GM11168 (cell line): ENCODE data around the gene NPSR1.
"Not testable (repeated sequence)": the region's sequence is repeated elsewhere in the genome, so short reads cannot be mapped to it uniquely, and the experiment has no call there.

Experiments used
- in situ Hi-C: fragments of 300-500 bp; cut with MboI; formaldehyde crosslinking; loops from one replicate; pipeline ENCODE4 v1.12.0; 2022; ENCODE audit warnings: low sequenced_read_pairs; ENCODE audit not compliant: unreplicated experiment

NPSR1 gene

DNA sequence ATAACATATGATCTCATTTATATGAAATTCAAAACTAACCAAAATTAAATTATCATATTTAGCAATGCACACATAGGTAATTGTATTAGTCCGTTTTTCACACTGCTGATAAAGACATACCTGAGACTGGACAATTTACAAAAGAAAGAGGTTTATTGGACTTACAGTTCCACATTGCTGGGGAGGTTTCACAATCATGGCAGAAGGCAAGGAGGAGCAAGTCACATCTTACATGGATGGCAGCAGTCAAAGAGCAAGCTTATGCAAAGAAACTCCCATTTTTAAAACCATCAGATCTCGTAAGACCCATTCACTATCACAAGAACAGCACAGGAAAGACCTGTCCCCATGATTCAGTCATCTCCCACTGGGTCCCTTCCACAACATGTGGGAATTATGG lies 200.4 kb downstream of the NPSR1 start:
- in situ Hi-C loops = not testable (repeated sequence)

DNA sequence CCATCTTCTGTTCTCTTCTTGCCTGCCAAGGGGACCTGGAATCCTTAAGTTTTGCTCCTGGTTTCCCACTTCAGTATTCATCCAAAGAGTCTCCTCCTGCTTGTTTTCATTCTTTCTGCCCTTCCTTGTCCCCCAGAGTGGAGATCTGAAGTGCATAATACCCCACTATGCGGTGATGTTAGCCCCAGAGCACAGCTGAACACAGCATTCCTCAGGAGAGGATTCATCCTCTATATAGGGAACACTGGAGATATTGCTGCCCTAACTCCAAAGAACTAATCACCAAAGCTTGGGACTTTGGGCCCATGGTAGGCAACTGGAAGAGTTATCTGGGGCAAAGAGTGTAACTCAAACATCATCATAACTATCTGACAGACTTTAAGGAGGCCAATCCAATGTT lies 201.3 kb downstream of the NPSR1 start:
- in situ Hi-C loops = not testable (repeated sequence)

DNA sequence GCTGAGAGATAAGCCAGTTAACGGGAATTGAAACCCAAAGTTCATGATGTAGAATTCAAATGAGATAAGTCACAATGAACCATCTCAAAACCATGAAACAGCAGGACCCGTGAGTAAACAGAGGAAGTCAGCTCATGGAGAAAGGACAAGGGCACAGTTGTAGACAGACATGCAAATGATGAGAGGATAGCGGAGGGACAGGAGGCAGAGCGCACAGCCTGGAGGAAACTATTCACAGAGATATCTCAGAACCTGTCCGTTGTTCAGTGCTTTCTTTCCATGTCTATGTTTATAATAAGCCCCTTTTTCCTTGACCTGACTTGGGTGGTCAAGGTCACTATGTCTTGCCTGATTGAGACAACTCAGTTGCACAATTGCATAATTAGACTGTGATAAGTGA lies 208.2 kb downstream of the NPSR1 start:
- in situ Hi-C loops = not testable (repeated sequence)

DNA sequence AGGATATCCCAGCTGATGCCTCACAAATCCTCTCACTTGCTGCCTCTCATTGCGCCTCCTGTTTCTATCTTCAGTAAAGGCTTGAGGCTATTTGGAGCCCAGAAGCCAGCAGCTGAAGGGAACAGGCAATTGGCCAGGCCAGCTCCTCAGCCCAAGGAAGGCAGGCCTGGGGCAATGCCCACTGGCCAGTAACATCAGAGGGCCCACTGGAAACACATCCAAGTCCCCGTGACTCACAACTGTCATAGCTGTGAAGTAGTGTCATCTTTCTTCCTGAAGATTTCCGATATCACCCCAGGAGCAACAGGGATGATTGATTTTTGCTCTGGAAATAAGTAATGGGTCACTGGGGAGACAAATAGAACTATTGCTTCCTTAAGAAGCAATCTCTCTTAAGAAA lies 209.3 kb downstream of the NPSR1 start:
- in situ Hi-C loops = not testable (repeated sequence)

DNA sequence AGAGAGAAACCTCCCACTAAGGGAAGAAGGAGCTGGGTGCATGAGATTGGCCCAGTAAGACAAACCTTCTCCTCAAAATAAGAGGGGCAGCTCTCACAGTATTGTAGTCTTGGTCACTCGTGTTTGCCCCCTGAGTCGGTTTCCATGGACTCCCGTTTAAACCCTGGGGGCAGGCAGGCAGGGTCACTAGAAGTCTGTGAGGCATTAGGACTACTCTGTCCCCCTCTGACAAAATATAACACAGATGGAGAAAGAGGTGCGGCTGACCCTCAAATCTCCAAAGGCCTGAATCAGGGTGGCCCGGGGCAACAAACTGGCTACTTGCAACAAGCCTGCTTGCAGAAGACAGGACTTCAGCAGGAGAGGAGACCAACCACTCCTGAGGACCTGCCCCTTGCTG lies 210.6 kb downstream of the NPSR1 start:
- in situ Hi-C loops = not testable (repeated sequence)

DNA sequence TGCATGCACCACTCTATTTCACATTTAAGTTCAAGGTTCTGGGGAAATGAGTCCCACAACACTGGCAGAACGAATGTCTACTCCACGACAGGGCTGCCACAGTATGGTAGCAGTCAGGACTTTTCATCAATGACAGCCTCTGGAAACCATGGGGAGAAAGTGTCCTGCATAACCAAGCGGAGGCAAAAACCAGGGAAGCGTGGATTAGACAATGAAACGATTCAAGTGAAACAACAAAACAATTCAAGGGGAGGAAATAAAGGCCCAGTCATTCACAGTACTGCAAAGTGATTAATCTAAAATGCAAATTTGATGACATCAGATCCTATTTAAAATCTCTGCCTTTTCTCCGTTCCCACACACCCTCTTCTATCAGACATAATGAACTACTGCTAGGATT lies 211.0 kb downstream of the NPSR1 start:
- in situ Hi-C loops = no loop called here

DNA sequence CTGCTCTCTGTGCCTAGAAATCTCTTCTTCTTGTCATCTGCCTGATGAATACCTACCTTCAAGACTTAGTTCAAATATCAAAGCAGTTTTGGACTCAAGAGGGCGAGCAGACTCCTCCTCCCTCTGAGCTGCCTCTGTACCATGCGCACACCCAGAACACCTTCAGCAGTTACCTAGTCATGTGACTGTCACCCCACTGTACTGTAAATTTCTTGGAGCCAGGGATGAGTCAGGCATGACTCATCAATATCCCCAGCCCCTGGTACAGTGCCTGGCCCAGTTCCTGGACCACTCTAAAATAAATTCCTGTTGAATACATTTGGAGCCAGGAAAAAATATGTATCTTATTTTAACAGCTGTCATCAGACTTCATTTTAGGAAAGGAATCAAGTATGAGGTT lies 212.0 kb downstream of the NPSR1 start:
- in situ Hi-C loops = not testable (repeated sequence)

DNA sequence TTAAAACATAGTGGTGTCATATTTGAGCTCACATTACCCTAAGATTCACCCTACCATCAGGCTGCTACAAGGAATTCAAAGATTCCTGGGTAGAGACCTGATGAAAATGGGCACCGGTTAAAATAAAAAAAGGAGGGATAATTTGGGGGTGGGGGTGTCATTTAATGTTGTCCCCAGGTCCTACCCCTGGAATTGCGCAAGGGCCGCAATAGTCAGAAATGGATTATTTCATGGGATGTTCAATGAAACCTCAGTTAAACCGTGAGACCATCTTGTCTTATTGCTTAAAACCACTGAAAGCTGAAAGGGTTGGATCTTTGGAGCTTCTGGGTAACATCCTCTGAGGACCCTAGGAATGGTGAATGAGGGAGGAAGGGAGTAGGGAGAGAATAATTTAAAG lies 216.3 kb downstream of the NPSR1 start:
- in situ Hi-C loops = not testable (repeated sequence)

DNA sequence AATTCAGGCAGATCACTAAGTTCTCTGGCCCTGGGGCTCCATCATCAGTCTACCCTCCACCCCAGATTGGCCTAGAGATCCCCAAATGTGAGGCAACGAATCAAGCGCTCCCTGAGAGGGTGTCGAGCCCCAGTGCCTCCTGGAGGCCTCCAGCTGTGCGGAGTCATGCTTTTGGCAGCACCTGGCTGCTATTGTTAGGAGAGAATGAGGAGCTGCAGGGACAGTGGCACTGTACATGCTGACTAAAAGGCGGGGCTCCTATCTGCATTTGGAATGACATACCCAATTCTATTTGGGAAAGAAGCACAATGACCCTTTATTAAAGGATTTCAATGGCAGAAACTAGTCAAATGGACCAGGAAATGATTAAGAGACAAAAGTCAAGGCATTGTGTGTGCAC lies 217.5 kb downstream of the NPSR1 start:
- in situ Hi-C loops = no loop called here

DNA sequence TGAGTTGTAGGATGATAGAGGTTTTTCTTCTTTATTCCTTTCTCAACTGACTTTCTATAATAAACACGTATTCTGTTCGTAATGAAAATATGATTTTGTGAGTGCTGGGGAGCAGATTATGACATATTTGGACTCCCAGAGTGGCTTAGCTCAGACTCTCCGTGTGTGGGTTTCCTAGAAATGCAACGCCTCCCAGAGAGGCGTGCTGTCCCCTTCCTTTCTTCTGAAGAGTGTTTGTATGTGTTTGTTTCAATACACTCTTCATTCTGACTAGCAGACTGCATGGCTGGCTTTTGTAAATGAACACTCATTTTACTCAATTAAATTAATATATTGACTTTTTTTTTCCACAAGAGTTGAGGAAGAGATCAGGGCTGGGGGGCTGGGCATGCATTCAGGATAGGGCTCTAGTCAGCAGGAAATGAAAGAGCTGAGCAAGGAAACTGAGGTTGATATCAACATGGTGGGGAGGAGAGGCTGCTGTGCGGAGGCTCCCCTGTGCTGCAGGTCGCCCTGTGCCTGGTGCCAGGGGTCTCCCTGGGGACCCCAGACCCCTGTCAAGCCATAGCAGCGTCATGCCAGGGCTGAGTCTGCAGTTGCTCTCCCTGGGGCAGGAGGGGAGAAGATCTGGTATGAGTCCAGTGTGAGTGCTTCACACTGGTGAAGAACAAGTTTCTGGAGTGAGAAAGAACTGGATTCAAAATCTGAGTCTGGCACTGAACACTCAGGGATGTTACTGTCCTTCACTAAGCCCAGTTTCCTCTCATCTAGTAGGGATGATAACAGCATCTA lies 221.1 kb downstream of the NPSR1 start:
- in situ Hi-C loops = not testable (repeated sequence)

DNA sequence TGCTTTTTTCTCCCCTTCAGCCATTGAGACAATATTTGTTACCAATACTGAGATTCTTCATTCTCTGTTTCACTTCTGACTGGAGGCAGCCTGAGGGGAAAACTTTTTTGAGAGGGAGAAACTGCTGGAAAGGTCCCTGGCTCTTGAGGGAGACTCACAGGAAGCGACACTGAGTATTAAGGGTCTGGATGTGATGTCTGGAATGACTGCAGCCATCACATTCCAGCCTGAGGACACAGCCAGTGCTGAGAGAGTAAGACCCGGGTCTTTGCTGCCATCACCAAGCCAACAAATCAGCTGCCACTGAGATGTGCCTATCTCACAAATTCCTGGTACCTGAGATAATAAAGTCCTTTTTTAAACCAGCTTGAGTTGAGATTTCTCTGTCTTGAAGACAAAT lies 221.9 kb downstream of the NPSR1 start:
- in situ Hi-C loops = no loop called here

DNA sequence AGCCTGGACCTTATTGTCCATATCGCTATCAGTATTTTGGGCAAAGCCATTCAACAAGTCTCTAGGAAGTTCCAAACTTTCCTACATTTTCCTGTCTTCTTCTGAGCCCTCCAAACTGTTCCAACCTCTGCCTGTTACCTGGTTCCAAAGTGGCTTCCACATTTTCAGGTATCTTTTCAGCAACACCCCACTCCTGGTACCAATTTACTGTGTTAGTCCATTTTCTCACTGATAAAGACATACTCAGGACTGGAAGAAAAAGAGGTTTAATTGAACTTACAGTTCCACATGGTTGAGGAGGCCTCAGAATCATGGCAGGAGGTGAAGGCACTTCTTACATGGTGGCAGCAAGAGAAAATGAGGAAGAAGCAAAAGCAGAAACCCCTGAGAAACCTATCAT lies 225.8 kb downstream of the NPSR1 start:
- in situ Hi-C loops = not testable (repeated sequence)

DNA sequence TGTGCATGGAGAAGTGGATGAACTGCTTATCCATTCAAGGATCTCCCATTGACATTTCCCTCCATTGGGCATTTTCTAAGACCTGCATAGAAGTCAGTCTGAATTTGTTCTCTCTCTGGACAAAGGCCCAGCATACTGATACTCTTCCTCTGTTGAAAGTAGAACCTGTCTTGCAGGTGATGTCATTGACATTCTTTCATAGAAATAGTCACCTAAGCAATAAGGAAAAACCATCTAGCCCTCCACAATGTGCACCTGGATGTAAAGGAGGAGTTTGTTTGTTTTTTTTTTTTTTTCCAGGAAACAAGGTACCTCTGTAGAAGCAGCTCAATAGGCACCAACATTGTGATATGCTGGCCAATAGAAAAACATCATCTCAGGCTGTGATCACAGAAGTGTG lies 228.8 kb downstream of the NPSR1 start:
- in situ Hi-C loops = no loop called here

DNA sequence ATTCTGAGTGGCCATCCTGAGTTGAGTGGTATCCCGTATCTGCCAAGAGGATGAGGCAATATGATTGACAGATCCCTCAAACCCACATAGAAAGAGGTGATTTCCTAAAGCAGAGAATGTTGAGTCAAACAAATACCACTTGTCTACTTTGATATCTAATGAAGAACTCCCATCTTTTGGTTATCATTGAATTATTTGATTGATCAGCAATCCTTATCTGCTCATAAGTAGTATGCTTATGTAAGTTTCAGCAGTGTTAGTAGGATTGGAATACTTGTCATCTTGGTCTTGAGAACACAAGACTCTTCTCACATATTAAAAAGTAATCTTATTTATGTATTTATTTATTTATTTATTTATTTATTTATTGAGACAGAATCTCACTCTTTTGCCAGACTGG lies 231.9 kb downstream of the NPSR1 start:
- in situ Hi-C loops = no loop called here

DNA sequence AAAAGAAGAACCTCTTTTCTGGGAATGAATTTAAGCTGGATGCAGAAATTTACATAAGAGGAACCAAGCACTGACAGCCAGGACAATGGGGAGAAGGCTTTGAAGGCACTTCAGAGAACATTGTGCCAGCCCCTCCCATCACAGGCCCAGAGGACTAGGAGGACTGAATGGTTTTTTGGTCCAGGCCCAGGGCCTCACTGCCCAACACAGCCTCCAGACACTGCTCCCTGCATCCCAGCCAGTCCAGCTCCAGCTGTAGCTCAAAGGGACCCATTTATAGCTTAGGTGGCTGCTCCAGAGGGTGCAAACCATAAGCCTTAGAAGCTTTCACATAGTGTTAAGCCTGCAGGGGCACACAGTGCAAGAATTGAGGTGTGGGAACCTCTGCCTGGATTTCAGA lies 237.2 kb downstream of the NPSR1 start:
- in situ Hi-C loops = no loop called here
